Chondrocyte (in vitro differentiated cells): ENCODE measurements around the gene PTK7. TPM values are rescaled to one million over a fixed set of nuclear protein-coding genes. Genes with fewer than 3 reads are reported as not detected.

Source experiments
- DNase-seq: peaks from one replicate; pipeline ENCODE4 v3.0.0; 2021; ENCODE audit warnings: mixed read lengths, low spot score
- H3K27ac Mint-ChIP-seq: one replicate; pipeline ENCODE4 v1.8.0; 2021; ENCODE audit warnings: mild to moderate bottlenecking, moderate library complexity, mixed read lengths; ENCODE audit not compliant: unreplicated experiment
- H3K27me3 Mint-ChIP-seq: 2 replicates; pipeline ENCODE4 v1.8.0; 2021; ENCODE audit warnings: low read depth, mixed read lengths
- H3K36me3 Mint-ChIP-seq: 2 replicates; pipeline ENCODE4 v1.8.0; 2021; ENCODE audit warnings: low read depth, mixed read lengths
- H3K4me1 Mint-ChIP-seq: 2 replicates; pipeline ENCODE4 v1.8.0; 2021; ENCODE audit warnings: low read depth, mild to moderate bottlenecking, mixed read lengths
- H3K4me3 Mint-ChIP-seq: one replicate; pipeline ENCODE4 v1.8.0; 2021; ENCODE audit warnings: mild to moderate bottlenecking, moderate library complexity, mixed read lengths; ENCODE audit not compliant: unreplicated experiment
- H3K9me3 Mint-ChIP-seq: 2 replicates; pipeline ENCODE4 v1.8.0; 2021; ENCODE audit warnings: low read depth, mixed read lengths
- total RNA-seq: library from RNA; stranded (reverse); gene quantifications from 3 replicates; pipeline ENCODE4 v1.2.1, GENCODE V29; 2021
- TF ChIP-seq, protein P1 (sequence below): fragments of 200-600 bp; sonication (generic); IDR thresholded peaks from 2 replicates; pipeline ENCODE4 v1.5.0; 2021; ENCODE audit warnings: antibody characterized with exemption, mild to moderate bottlenecking, moderate library complexity

PTK7 gene
- total RNA-seq, 1 donor from 2014 or later = 288 TPM

DNA sequence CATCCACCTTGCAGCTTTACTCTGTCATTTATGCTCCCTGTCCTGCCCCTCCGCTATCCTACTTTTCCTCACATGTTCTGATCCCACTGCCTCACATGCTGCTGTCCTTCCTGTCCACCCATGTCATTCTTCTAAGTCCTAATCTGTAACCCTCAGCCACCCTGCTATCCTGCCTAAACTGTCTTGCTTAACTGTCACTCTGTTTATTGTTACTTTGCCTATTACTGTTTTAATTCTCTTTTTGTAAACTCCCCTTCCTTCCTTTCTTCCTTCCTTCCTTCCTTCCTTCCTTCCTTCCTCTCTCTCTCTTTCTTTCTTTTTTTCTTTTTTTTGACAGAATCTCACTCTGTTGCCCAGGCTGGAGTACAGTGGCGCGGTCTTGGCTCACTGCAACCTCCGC is 107.3 kb downstream of the PTK7 start:
- TF ChIP-seq, protein P1, sequence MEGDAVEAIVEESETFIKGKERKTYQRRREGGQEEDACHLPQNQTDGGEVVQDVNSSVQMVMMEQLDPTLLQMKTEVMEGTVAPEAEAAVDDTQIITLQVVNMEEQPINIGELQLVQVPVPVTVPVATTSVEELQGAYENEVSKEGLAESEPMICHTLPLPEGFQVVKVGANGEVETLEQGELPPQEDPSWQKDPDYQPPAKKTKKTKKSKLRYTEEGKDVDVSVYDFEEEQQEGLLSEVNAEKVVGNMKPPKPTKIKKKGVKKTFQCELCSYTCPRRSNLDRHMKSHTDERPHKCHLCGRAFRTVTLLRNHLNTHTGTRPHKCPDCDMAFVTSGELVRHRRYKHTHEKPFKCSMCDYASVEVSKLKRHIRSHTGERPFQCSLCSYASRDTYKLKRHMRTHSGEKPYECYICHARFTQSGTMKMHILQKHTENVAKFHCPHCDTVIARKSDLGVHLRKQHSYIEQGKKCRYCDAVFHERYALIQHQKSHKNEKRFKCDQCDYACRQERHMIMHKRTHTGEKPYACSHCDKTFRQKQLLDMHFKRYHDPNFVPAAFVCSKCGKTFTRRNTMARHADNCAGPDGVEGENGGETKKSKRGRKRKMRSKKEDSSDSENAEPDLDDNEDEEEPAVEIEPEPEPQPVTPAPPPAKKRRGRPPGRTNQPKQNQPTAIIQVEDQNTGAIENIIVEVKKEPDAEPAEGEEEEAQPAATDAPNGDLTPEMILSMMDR = no peak

DNA sequence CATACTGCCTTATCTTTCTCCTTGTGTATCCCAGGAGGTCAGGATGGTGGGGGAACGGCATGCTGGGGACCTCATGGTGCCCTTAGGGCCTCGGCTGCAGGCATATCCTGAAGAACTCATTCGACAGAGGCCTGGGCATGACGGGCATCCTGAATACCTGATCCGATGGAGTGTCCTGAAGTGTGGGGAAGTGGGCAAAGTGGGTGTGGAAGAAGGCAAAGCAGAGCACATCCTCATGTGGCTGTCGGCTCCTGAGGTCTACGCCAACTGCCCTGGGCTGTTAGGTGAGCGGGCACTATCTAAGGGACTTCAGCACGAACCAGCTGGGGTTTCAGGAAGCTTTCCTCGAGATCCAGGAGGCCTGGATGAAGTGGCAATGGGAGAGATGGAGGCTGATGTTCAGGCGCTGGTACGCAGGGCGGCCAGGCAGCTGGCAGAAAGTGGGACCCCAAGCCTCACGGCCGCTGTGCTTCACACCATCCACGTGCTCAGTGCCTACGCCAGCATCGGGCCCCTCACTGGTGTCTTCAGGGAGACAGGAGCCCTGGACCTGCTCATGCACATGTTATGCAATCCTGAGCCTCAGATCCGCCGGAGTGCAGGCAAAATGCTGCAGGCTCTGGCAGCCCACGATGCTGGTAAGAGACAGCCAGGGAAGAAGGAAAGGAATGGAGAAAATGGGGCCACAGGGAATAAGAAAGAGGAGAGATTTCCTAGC is 108.3 kb downstream of the PTK7 start:
- peak; percentile 77 for DNase-seq
- Mint-ChIP-seq H3K36me3 (peaks cover 19% of the 10 kb centered on the region), H3K27me3 (no peaks in the 10 kb centered on the region), H3K4me3 (no peak overlapping the region), H3K9me3 (no peaks in the 10 kb centered on the region), H3K4me1 (peaks cover 26% of the 10 kb centered on the region), H3K27ac (no peak overlapping the region)
- TF ChIP-seq, protein P1 = no peak

More for the DNA sequence above, 107.3 kb downstream of the PTK7 start:
- Mint-ChIP-seq H3K4me1 (peaks cover 26% of the 10 kb centered on the region), H3K27ac (no peak overlapping the region), H3K36me3 (peaks cover 23% of the 10 kb centered on the region), H3K9me3 (no peaks in the 10 kb centered on the region), H3K4me3 (peak overlapping the region; percentile 86), H3K27me3 (no peaks in the 10 kb centered on the region)
- DNase-seq = no peak

DNA sequence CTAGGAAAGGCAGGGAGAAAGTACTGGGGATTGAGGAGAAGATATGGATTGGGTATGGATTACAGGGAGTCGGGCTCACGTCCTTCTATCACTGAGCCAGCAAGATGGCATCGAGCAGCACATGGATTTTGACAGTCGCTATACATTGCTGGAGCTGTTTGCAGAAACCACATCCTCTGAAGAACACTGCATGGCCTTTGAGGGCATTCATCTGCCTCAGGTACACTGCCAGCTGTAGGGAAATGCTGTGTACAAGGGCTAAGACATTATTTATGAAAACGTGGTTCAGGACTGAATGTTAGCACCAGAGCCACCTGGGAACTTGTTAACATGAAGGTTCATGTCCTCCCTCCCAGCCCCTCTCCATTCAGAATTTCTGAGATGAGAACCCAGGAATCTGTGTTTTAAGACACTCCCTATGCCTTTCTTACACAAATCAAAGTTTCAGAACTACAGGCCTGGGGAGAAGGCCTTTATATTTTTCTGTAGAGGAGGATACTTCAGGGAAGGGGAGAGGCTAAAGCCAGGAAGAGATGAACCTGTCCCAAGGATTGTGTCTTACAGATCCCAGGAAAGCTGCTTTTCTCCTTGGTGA is 109.4 kb downstream of the PTK7 start:
- TF ChIP-seq, protein P1 = no peak
- H3K27ac Mint-ChIP-seq = no peak overlapping the region
- no peaks in the 10 kb centered on the region for H3K9me3 Mint-ChIP-seq
- DNase-seq = no peak
- peaks cover 19% of the 10 kb centered on the region for H3K36me3 Mint-ChIP-seq
- peaks cover 26% of the 10 kb centered on the region for H3K4me1 Mint-ChIP-seq
- H3K4me3 Mint-ChIP-seq = no peak overlapping the region
- H3K27me3 Mint-ChIP-seq = no peaks in the 10 kb centered on the region

DNA sequence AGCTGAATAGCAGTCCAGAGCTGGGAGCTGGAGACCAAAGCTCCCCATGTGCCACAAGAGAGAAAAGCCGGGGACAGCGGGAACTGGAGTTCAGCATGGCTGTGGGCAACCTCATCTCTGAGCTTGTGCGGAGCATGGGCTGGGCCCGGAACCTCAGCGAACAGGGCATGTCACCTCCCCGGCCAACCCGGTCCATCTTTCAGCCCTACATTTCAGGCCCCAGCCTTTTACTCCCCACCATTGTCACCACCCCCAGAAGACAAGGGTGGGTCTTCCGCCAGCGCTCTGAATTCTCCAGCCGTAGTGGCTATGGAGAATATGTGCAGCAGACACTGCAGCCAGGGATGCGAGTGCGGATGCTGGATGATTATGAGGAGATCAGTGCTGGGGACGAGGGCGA is 109.9 kb downstream of the PTK7 start:
- Mint-ChIP-seq H3K27ac (no peak overlapping the region), H3K36me3 (peaks cover 19% of the 10 kb centered on the region), H3K9me3 (no peaks in the 10 kb centered on the region), H3K4me1 (peaks cover 24% of the 10 kb centered on the region), H3K4me3 (no peak overlapping the region), H3K27me3 (no peaks in the 10 kb centered on the region)
- TF ChIP-seq, protein P1 = no peak
- peak; percentile 75 for DNase-seq

DNA sequence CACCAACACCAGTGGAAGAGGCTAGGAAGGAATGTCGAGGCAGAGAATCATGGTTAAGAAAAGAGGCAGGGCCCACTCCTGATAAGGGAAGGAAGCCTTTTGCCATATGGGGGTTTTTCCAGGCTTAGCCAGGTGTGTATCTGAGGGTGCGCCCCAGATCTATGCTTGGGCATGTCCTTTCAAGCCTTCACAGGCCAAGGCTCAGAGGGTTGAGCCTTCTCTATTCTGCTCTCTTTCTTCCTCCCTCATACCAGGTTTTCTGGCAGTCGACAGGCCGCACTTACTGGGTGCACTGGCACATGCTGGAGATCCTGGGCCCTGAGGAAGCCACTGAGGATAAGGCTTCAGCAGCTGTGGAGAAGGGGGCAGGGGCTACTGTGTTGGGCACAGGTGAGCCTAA is 110.6 kb downstream of the PTK7 start:
- Mint-ChIP-seq H3K27me3 (no peaks in the 10 kb centered on the region), H3K4me3 (no peak overlapping the region), H3K36me3 (peaks cover 19% of the 10 kb centered on the region), H3K4me1 (peaks cover 17% of the 10 kb centered on the region), H3K9me3 (no peaks in the 10 kb centered on the region), H3K27ac (no peak overlapping the region)
- DNase-seq = peak; percentile 48
- TF ChIP-seq, protein P1 = no peak
